ENCODE data around the gene PRDM16.

GRCh38 chr1:3225661-3226060 lies 156.7 kb downstream of the PRDM16 start:
- TF ChIP-seq EZH2 (IDR thresholded peaks at IDR 0.05; ENCODE audit: insufficient read depth, low read length) (no peak), CTCF (IDR thresholded peaks at IDR 0.05; ENCODE audit: insufficient read depth, low read depth, low read length) (no peak)

Data from astrocyte (in vitro differentiated cells and primary cell).